OCI-LY1 (cell line): Measurements from ENCODE around the gene MED13L.

ENCODE experiments used
- EZH2 ChIP-seq: fragments of 200-600 bp; sonication (generic), shearing (Covaris generic); IDR thresholded peaks from 2 replicates; pipeline ENCODE4 v1.8.0; 2017; ENCODE audit warnings: borderline replicate concordance, mixed run types, mild to moderate bottlenecking, antibody characterized with exemption, low read length, moderate library complexity, mixed read lengths
- TF ChIP-seq, protein P1 (sequence below): fragments of 200-600 bp; sonication (generic), shearing (Covaris generic); IDR thresholded peaks from 2 replicates; pipeline ENCODE4 v1.5.1; 2017; ENCODE audit warnings: mild to moderate bottlenecking, antibody characterized with exemption, low read length, moderate library complexity, mixed read lengths

GRCh38 chr12:116146386-116146785, 131.1 kb downstream of the MED13L start:
- TF ChIP-seq, protein P1, sequence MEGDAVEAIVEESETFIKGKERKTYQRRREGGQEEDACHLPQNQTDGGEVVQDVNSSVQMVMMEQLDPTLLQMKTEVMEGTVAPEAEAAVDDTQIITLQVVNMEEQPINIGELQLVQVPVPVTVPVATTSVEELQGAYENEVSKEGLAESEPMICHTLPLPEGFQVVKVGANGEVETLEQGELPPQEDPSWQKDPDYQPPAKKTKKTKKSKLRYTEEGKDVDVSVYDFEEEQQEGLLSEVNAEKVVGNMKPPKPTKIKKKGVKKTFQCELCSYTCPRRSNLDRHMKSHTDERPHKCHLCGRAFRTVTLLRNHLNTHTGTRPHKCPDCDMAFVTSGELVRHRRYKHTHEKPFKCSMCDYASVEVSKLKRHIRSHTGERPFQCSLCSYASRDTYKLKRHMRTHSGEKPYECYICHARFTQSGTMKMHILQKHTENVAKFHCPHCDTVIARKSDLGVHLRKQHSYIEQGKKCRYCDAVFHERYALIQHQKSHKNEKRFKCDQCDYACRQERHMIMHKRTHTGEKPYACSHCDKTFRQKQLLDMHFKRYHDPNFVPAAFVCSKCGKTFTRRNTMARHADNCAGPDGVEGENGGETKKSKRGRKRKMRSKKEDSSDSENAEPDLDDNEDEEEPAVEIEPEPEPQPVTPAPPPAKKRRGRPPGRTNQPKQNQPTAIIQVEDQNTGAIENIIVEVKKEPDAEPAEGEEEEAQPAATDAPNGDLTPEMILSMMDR: no peak
- no peak for TF ChIP-seq EZH2
